Peyer's patch (tissue), 4 donors: ENCODE results near the gene C15orf62. TPM values are rescaled to one million over a fixed set of nuclear protein-coding genes. Genes with fewer than 3 reads are reported as not detected.

Source experiments
- DNase-seq, 3 donors: peaks; one replicate each; pipeline ENCODE4 v3.0.0-alpha.2; 2017 to 2019
- H3K27ac ChIP-seq, 4 donors: fragments of 200-600 bp; sonication (generic); one replicate each; pipeline ENCODE4 v1.5.1; 2016 to 2019
- H3K27me3 ChIP-seq, 2 donors: fragments of 200-600 bp; sonication (generic); one replicate each; pipeline ENCODE4 v1.5.1; 2019
- H3K36me3 ChIP-seq, 3 donors: fragments of 200-600 bp; sonication (generic); one replicate each; pipeline ENCODE4 v1.5.1; 2016 to 2019
- H3K4me1 ChIP-seq, 4 donors: fragments of 200-600 bp; sonication (generic); one replicate each; pipeline ENCODE4 v1.5.1; 2016 to 2019
- H3K4me3 ChIP-seq, 4 donors: fragments of 200-600 bp; sonication (generic); 1 replicate in 3 of 4; 2 replicates in 1 of 4; pipeline ENCODE4 v1.5.1; 2016 to 2019; ENCODE audit warnings: mild to moderate bottlenecking in 1 of 4
- H3K9me3 ChIP-seq, 4 donors: fragments of 200-600 bp; sonication (generic); one replicate each; pipeline ENCODE4 v1.5.1; 2016 to 2019; ENCODE audit warnings: mild to moderate bottlenecking in 1 of 4
- CTCF ChIP-seq, 6 experiments: fragments of 450-650 bp in 4 of 6; fragments of 200-600 bp in 2 of 6; sonication (generic) in 1 of 6; IDR thresholded peaks; one replicate each; pipeline ENCODE4 v1.5.1; 2017 to 2019; ENCODE audit warnings: antibody characterized with exemption in 6 of 6, mild to moderate bottlenecking in 3 of 6, moderate library complexity in 1 of 6
- POLR2A ChIP-seq, 2 donors: fragments of 450-650 bp; IDR thresholded peaks; one replicate each; pipeline ENCODE4 v1.5.1; 2017; ENCODE audit warnings: antibody characterized with exemption in 2 of 2, mild to moderate bottlenecking in 2 of 2, moderate library complexity in 2 of 2
- total RNA-seq, 4 donors: library from RNA; depleted of rRNA; stranded (reverse); fragments of >200 nt; gene quantifications; one replicate each; pipeline ENCODE4 v1.1.0, GENCODE V29; 2016

The C15orf62 gene
- total RNA-seq, 4 donors from 2014 or later: 1.1 to 1.3 TPM; not detected in 2

- Histone ChIP-seq H3K9me3 (no peaks in the 10 kb centered on the region), H3K27me3 (no peaks in the 10 kb centered on the region), H3K4me3 (peak overlapping the region in 2 of 4 donors; percentile 22 to 23), H3K4me1 (peaks cover 0 to 52% (median 21%) of the 10 kb centered on the region in 4 donors), H3K27ac (peak overlapping the region; percentile 64 to 91 (median 78)), H3K36me3 (peaks cover 0 to 35% (median 0%) of the 10 kb centered on the region in 3 donors)
- peak; percentile 27 to 75 (median 69) for DNase-seq
- no peak for TF ChIP-seq CTCF (IDR thresholded peaks at IDR 0.05)
- TF ChIP-seq POLR2A (IDR thresholded peaks at IDR 0.05): peak in 1 of 2 donors; percentile 35
Observed at GRCh38 chr15:40770147-40770721, 454 bp downstream of the C15orf62 start.

GRCh38 chr15:40771242-40771641, 1.5 kb downstream of the C15orf62 start:
- no peak for TF ChIP-seq POLR2A (IDR thresholded peaks at IDR 0.05)
- Histone ChIP-seq H3K27ac (no peak overlapping the region), H3K27me3 (no peaks in the 10 kb centered on the region), H3K4me3 (no peak overlapping the region), H3K9me3 (no peaks in the 10 kb centered on the region), H3K36me3 (peaks cover 0 to 45% (median 0%) of the 10 kb centered on the region in 3 donors), H3K4me1 (peaks cover 0 to 46% (median 18%) of the 10 kb centered on the region in 4 donors)
- DNase-seq: no peak

- Histone ChIP-seq H3K9me3 (no peaks in the 10 kb centered on the region), H3K4me3 (no peak overlapping the region), H3K4me1 (peaks cover 0 to 40% (median 18%) of the 10 kb centered on the region in 4 donors), H3K36me3 (peaks cover 0 to 52% (median 0%) of the 10 kb centered on the region in 3 donors), H3K27me3 (no peaks in the 10 kb centered on the region), H3K27ac (no peak overlapping the region)
- TF ChIP-seq CTCF (IDR thresholded peaks at IDR 0.05): no peak
- TF ChIP-seq POLR2A (IDR thresholded peaks at IDR 0.05): no peak
- no peak for DNase-seq
Observed at GRCh38 chr15:40772014-40772413, 2.2 kb downstream of the C15orf62 start.

- no peaks in the 10 kb centered on the region for H3K27me3 ChIP-seq
- peaks cover 0 to 55% (median 0%) of the 10 kb centered on the region in 3 donors for H3K36me3 ChIP-seq
- H3K9me3 ChIP-seq: no peaks in the 10 kb centered on the region
- peaks cover 0 to 25% (median 18%) of the 10 kb centered on the region in 4 donors for H3K4me1 ChIP-seq
- no peak for DNase-seq
- no peak overlapping the region for H3K27ac ChIP-seq
- TF ChIP-seq CTCF (IDR thresholded peaks at IDR 0.05): no peak
- TF ChIP-seq POLR2A (IDR thresholded peaks at IDR 0.05): no peak
- H3K4me3 ChIP-seq: no peak overlapping the region
Observed at GRCh38 chr15:40773496-40773895, 3.7 kb downstream of the C15orf62 start.

- H3K27me3 ChIP-seq: no peaks in the 10 kb centered on the region
- no peak for DNase-seq
- TF ChIP-seq POLR2A (IDR thresholded peaks at IDR 0.05) (no peak), CTCF (IDR thresholded peaks at IDR 0.05) (no peak)
- no peak overlapping the region for H3K27ac ChIP-seq
- H3K36me3 ChIP-seq: peaks cover 0 to 59% (median 0%) of the 10 kb centered on the region in 3 donors
- H3K4me3 ChIP-seq: no peak overlapping the region
- H3K9me3 ChIP-seq: no peaks in the 10 kb centered on the region
- H3K4me1 ChIP-seq: peaks cover 0 to 21% (median 17%) of the 10 kb centered on the region in 4 donors
Observed at GRCh38 chr15:40773902-40774301, 4.1 kb downstream of the C15orf62 start.

GRCh38 chr15:40775007-40775406, 5.2 kb downstream of the C15orf62 start:
- no peak for TF ChIP-seq POLR2A (IDR thresholded peaks at IDR 0.05)
- H3K36me3 ChIP-seq: peaks cover 0 to 70% (median 0%) of the 10 kb centered on the region in 3 donors
- no peaks in the 10 kb centered on the region for H3K9me3 ChIP-seq
- no peaks in the 10 kb centered on the region for H3K27me3 ChIP-seq
- no peak overlapping the region for H3K4me3 ChIP-seq
- DNase-seq: no peak
- no peak overlapping the region for H3K27ac ChIP-seq
- H3K4me1 ChIP-seq: peaks cover 0 to 10% (median 6%) of the 10 kb centered on the region in 4 donors
